ENCODE data around the gene HCN2. TPM values are rescaled to one million over a fixed set of nuclear protein-coding genes. Genes with fewer than 3 reads are reported as not detected.

HCN2 gene
- total RNA-seq, 2 experiments from 2014 or later, result 0.06 to 1.0 TPM

- H3K4me2 ChIP-seq (ENCODE audit: low read length), result no peak overlapping the region
- peaks cover 67% of the 10 kb centered on the region for H3K36me3 ChIP-seq (ENCODE audit: insufficient read depth, low read length)
- H3K4me3 ChIP-seq (ENCODE audit: low read depth, low read length, poor library complexity, severe bottlenecking), result no peak overlapping the region
- POLR2A ChIA-PET, result no interaction called here
- BruUV-seq (replicated peaks), result no TSS peak
- H4K20me1 ChIP-seq (ENCODE audit: insufficient read depth, low read length), result no peaks in the 10 kb centered on the region
- intact Hi-C loops (cut with micrococcal nuclease; ENCODE audit: unreplicated experiment), result no loop called here
- H3K9me2 ChIP-seq (ENCODE audit: insufficient read depth, low read length), result no peaks in the 10 kb centered on the region
- H2AFZ ChIP-seq (ENCODE audit: low read length), result no peak overlapping the region
- TF ChIP-seq, protein P1, sequence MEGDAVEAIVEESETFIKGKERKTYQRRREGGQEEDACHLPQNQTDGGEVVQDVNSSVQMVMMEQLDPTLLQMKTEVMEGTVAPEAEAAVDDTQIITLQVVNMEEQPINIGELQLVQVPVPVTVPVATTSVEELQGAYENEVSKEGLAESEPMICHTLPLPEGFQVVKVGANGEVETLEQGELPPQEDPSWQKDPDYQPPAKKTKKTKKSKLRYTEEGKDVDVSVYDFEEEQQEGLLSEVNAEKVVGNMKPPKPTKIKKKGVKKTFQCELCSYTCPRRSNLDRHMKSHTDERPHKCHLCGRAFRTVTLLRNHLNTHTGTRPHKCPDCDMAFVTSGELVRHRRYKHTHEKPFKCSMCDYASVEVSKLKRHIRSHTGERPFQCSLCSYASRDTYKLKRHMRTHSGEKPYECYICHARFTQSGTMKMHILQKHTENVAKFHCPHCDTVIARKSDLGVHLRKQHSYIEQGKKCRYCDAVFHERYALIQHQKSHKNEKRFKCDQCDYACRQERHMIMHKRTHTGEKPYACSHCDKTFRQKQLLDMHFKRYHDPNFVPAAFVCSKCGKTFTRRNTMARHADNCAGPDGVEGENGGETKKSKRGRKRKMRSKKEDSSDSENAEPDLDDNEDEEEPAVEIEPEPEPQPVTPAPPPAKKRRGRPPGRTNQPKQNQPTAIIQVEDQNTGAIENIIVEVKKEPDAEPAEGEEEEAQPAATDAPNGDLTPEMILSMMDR (conservative IDR thresholded peaks at IDR 0.05; ENCODE audit: low read length), result no peak
- no peak for TF ChIP-seq EZH2phosphoT487 (IDR thresholded peaks at IDR 0.05; ENCODE audit: borderline replicate concordance, low read depth, low read length)
- CTCF ChIA-PET (ENCODE audit: unreplicated experiment), result no interaction called here
- H3K4me1 ChIP-seq (ENCODE audit: insufficient read depth, low read length, poor library complexity, severe bottlenecking), result no peaks in the 10 kb centered on the region
- no peak overlapping the region for H3K27ac ChIP-seq (ENCODE audit: low read depth, low read length, poor library complexity, severe bottlenecking)
- H3K79me2 ChIP-seq (ENCODE audit: insufficient read depth, low read depth, low read length), result no peaks in the 10 kb centered on the region
- H3K9me3 ChIP-seq (ENCODE audit: low read length), result no peaks in the 10 kb centered on the region
- no peak for DNase-seq (ENCODE audit: low spot score)
Measured at GRCh38 chr19:621819-622218, 32.1 kb downstream of the HCN2 start.

GRCh38 chr19:622666-623065, 33.0 kb downstream of the HCN2 start:
- Histone ChIP-seq H3K27ac (ENCODE audit: low read depth, low read length, poor library complexity, severe bottlenecking) (no peak overlapping the region), H2AFZ (ENCODE audit: low read length) (no peak overlapping the region), H4K20me1 (ENCODE audit: insufficient read depth, low read length) (no peaks in the 10 kb centered on the region), H3K9me3 (ENCODE audit: low read length) (no peaks in the 10 kb centered on the region), H3K79me2 (ENCODE audit: insufficient read depth, low read depth, low read length) (peaks cover 3% of the 10 kb centered on the region; the same call in 1 of the 2 replicates), H3K4me3 (ENCODE audit: low read depth, low read length, poor library complexity, severe bottlenecking) (no peak overlapping the region), H3K9me2 (ENCODE audit: insufficient read depth, low read length) (no peaks in the 10 kb centered on the region), H3K4me1 (ENCODE audit: insufficient read depth, low read length, poor library complexity, severe bottlenecking) (no peaks in the 10 kb centered on the region), H3K4me2 (ENCODE audit: low read length) (no peak overlapping the region), H3K36me3 (ENCODE audit: insufficient read depth, low read length) (peaks cover 76% of the 10 kb centered on the region)
- no peak for TF ChIP-seq EZH2phosphoT487 (IDR thresholded peaks at IDR 0.05; ENCODE audit: borderline replicate concordance, low read depth, low read length)
- TF ChIP-seq, protein P1 (conservative IDR thresholded peaks at IDR 0.05; ENCODE audit: low read length), result no peak
- ChIA-PET CTCF (ENCODE audit: unreplicated experiment) (no interaction called here), POLR2A (no interaction called here)
- intact Hi-C loops (cut with micrococcal nuclease; ENCODE audit: unreplicated experiment), result no loop called here
- no peak for DNase-seq (ENCODE audit: low spot score)
- no TSS peak for BruUV-seq (replicated peaks)

DNA sequence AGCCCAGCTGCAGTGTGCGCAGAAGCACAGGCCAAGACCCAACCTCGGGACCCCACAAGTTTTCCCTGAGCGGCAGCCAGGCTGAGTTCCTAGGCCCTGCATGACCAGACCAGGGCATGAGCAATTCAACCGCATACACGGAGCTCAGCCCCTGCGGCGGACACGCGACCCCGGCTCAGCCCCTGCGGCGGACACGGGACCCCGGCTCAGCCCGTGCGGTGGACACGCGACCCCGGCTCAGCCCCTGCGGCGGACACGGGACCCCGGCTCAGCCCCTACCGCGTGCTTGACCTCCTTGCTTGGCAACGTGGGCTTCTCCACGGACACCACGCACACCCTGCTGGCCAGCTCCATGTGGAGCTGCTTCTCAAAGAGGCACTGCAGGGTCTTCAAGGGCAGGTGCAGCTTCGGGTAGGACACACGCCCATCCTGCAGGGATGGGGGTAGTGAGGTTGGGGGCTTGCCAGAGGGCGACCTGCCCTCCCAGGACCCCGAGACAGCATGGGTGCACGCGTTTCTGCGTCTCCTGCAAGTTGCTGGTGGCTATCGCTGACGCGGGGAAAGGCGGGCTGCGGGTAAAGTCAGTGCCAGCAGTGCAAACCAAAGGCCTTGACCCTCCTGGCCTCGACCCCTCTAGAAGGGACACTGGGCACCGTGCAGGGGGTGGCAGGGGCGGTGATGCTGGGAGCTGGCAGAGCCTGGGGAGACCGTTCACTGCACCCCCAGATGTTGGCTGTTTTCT, 33.7 kb downstream of the HCN2 start:
- H2AFZ ChIP-seq (ENCODE audit: low read length), result no peak overlapping the region
- no peak overlapping the region for H3K4me2 ChIP-seq (ENCODE audit: low read length)
- no peaks in the 10 kb centered on the region for H3K9me2 ChIP-seq (ENCODE audit: insufficient read depth, low read length)
- ChIA-PET CTCF (ENCODE audit: unreplicated experiment) (no interaction called here), POLR2A (no interaction called here)
- H4K20me1 ChIP-seq (ENCODE audit: insufficient read depth, low read length), result no peaks in the 10 kb centered on the region
- peaks cover 10% of the 10 kb centered on the region; the same call in 1 of the 2 replicates for H3K79me2 ChIP-seq (ENCODE audit: insufficient read depth, low read depth, low read length)
- no peak overlapping the region for H3K4me3 ChIP-seq (ENCODE audit: low read depth, low read length, poor library complexity, severe bottlenecking)
- BruUV-seq (replicated peaks), result no TSS peak
- H3K9me3 ChIP-seq (ENCODE audit: low read length), result no peaks in the 10 kb centered on the region
- no peak for DNase-seq (ENCODE audit: low spot score)
- H3K27ac ChIP-seq (ENCODE audit: low read depth, low read length, poor library complexity, severe bottlenecking), result no peak overlapping the region
- H3K4me1 ChIP-seq (ENCODE audit: insufficient read depth, low read length, poor library complexity, severe bottlenecking), result no peaks in the 10 kb centered on the region
- peaks cover 77% of the 10 kb centered on the region for H3K36me3 ChIP-seq (ENCODE audit: insufficient read depth, low read length)
- intact Hi-C loops (cut with micrococcal nuclease; ENCODE audit: unreplicated experiment), result no loop called here
- no peak for TF ChIP-seq EZH2phosphoT487 (IDR thresholded peaks at IDR 0.05; ENCODE audit: borderline replicate concordance, low read depth, low read length)
- TF ChIP-seq, protein P1 (conservative IDR thresholded peaks at IDR 0.05; ENCODE audit: low read length), result no peak

All from OCI-LY7 (cell line).